NCI-H1105 treated with DMSO at 0.1 percent for 48 hours (cell line): Measurements from ENCODE around the gene C15orf40.

ENCODE experiments used
- DNase-seq: peaks from one replicate; lab custom pipeline; 2025; lab: John Stamatoyannopoulos, UW

The C15orf40 gene

GRCh38 chr15:82993144-82993543 is 18.3 kb downstream of the C15orf40 start:
- no peak for DNase-seq

GRCh38 chr15:82992436-82992998 is 18.9 kb downstream of the C15orf40 start:
- DNase-seq = no peak

- no peak for DNase-seq
Measured at GRCh38 chr15:82986442-82986780, 25.0 kb downstream of the C15orf40 start.

- peak; percentile 85 for DNase-seq
Measured at GRCh38 chr15:82985688-82986441, 25.6 kb downstream of the C15orf40 start, which contains the start of gene RAMAC. Gene RAMAC (plus strand): TSS chr15:82986210. CDS start chr15:82989019, 2,809 bp downstream.

- DNase-seq = no peak
Measured at GRCh38 chr15:82980981-82981380, 30.5 kb downstream of the C15orf40 start.

- DNase-seq = no peak
Measured at GRCh38 chr15:82979726-82980125, 31.7 kb downstream of the C15orf40 start.

GRCh38 chr15:82978438-82978837 is 33.0 kb downstream of the C15orf40 start:
- no peak for DNase-seq

GRCh38 chr15:82977076-82977475 is 34.4 kb downstream of the C15orf40 start:
- no peak for DNase-seq

- no peak for DNase-seq
Measured at GRCh38 chr15:82972990-82973389, 38.4 kb downstream of the C15orf40 start.

- no peak for DNase-seq
Measured at GRCh38 chr15:82971218-82971984, 40.0 kb downstream of the C15orf40 start.

GRCh38 chr15:82970696-82971095 is 40.7 kb downstream of the C15orf40 start:
- no peak for DNase-seq

- DNase-seq = no peak
Measured at GRCh38 chr15:82970078-82970686, 41.3 kb downstream of the C15orf40 start.

GRCh38 chr15:82969353-82969752 is 42.1 kb downstream of the C15orf40 start:
- DNase-seq = no peak

GRCh38 chr15:82968066-82968465 is 43.4 kb downstream of the C15orf40 start:
- DNase-seq = no peak

GRCh38 chr15:82966671-82967071 is 44.8 kb downstream of the C15orf40 start:
- no peak for DNase-seq

- no peak for DNase-seq
Measured at GRCh38 chr15:82964890-82965289, 46.5 kb downstream of the C15orf40 start.

- DNase-seq = no peak
Measured at GRCh38 chr15:82963471-82964341, 47.7 kb downstream of the C15orf40 start.

- DNase-seq = no peak
Measured at GRCh38 chr15:82960766-82961165, 50.7 kb downstream of the C15orf40 start.

- DNase-seq = no peak
Measured at GRCh38 chr15:82959423-82959822, 52.0 kb downstream of the C15orf40 start.

GRCh38 chr15:82958638-82959037 is 52.8 kb downstream of the C15orf40 start:
- DNase-seq = no peak
